GM18907 (cell line): ENCODE data around the gene FOLR3.
"Not testable (repeated sequence)": the region's sequence is repeated elsewhere in the genome, so short reads cannot be mapped to it uniquely, and the experiment has no call there.

ENCODE experiments used
- ATAC-seq: cut with Tn5 transposase; IDR thresholded peaks from one replicate; pipeline ENCODE4 v1.9.1; 2021; ENCODE audit warnings: mild to moderate bottlenecking, moderate library complexity; ENCODE audit not compliant: unreplicated experiment

FOLR3 gene

GRCh38 chr11:72123117-72123653, 12.3 kb upstream of the FOLR3 start:
- no peak for ATAC-seq

- ATAC-seq: no peak
Observed at GRCh38 chr11:72124046-72124445, 11.5 kb upstream of the FOLR3 start.

- no peak for ATAC-seq
Observed at GRCh38 chr11:72125956-72126355, 9.6 kb upstream of the FOLR3 start.

DNA sequence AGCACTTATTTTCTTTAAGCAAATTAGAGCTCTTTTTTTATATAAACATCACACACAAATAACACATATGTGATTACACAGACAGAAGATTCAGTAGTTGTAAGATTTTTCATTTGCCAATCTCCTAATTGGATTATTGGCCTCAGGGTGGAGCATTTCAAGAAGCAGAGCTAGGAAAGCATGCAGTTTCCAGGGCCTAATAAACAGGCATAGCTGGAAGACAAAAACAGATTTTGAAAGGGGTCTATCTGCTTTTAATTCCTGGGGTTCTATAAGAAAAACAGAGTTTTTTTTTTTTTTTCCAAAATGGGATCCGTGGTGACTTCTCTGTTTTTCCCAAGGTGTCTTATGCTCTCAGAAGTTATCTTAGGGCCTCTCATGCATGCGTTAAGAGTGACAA, 7.6 kb upstream of the FOLR3 start:
- no peak for ATAC-seq

- ATAC-seq: no peak
Observed at GRCh38 chr11:72129381-72129780, 6.1 kb upstream of the FOLR3 start.

DNA sequence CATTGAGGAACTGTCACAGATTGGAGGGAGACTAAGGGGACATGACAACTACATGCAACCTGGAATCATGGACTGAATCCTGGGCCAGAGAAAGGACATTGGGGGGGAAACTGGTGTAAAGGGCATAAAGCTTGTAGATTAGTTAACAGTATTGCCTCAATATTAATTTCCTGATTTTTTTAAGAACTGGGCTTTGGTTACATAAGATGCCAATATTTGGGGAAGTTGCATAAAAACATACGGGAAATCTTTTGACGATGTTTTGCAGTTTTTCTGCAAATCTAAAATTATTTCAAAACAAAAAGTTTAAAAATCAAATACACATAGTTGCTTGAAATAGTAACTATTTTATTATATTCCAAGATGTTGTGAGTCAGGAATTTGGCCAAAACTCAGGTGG, 2.9 kb upstream of the FOLR3 start:
- no peak for ATAC-seq

DNA sequence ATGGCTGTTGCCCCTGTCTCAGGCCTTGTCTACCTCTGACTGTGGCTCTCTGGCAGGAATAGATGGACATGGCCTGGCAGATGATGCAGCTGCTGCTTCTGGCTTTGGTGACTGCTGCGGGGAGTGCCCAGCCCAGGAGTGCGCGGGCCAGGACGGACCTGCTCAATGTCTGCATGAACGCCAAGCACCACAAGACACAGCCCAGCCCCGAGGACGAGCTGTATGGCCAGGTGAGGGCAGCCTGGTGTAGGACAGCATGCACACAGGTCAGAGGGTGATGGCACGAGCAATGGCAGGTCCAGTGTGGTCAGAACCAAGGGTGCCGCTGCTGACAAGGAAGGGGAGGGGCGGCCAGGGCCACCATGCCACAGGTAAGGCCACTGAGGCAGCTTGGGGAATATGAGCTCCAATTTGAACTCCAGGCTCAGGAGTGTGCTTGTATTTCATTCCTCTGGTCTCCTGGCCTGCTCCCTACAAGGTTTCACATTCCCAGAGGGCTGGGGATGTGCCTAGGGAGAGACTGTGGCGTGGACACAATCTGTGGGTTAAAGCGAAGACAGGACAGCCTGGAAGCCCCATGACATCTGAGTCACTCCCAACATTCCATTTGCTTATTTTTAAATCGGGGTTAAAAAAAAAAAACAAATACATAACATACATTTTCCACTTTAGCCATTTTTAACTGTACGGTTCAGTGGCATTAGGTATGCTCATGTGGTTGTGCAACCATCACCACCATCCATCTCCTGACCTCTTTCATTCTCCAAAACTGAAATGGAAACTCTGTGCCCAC, 562 bp downstream of the FOLR3 start:
- no peak for ATAC-seq

DNA sequence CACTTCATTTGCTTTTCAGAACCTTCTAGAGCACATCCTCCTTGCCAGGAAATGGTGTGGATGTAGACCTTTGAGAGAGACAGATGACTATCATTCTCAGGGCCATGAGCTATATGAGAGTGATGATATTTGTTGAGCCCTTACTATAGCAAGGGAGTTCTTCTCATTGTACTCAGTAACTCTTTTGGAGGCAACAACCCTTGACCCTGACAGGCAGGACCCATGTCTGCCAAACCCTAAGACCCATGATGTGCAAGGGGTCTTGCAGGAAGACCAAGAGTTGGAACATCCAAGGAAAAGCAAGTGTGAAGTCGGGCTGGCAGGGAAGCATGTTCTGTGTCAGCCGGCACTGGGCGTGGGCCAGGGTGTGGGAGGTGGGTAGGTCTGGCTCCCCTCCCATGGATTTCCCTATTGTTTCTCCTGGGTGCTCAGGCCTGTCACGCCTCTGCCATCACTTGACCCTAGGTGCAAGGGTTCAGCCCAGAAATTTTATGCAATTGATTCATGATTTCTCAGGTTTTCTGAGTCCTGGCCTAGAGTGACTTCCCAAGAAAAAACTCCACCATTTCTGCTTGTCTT, 1.2 kb downstream of the FOLR3 start:
- no peak for ATAC-seq

- ATAC-seq: no peak
Observed at GRCh38 chr11:72138821-72139390, 3.4 kb downstream of the FOLR3 start.

DNA sequence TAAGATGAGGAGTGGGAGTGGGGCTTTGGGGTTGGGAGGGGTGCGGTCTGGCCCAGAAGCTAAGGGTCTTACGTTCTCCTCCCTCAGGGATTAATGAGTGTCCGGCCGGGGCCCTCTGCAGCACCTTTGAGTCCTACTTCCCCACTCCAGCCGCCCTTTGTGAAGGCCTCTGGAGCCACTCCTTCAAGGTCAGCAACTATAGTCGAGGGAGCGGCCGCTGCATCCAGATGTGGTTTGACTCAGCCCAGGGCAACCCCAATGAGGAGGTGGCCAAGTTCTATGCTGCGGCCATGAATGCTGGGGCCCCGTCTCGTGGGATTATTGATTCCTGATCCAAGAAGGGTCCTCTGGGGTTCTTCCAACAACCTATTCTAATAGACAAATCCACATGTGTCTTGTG, 4.0 kb downstream of the FOLR3 start:
- ATAC-seq: no peak

- no peak for ATAC-seq
Observed at GRCh38 chr11:72140661-72141060, 5.1 kb downstream of the FOLR3 start.

GRCh38 chr11:72141066-72141465, 5.5 kb downstream of the FOLR3 start:
- no peak for ATAC-seq

DNA sequence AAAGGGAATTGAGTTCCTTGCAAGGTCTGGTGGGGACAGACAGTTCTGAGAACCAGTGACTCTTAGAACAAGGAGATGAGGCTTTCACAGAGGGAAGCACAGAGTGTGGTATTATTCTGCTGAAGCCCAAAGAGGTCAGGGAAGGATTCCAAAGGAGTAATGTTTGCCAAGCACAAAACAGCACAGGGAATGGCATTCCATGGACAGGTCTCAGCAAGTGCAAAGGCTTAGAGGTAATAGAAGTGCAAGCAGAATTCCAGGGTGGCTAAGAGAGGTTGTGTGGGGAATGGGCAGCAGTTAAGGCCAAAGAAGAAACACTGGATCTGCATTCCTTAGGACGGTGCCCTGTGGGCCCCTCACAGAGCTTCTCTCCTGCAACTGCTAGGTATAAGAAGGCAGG, 6.6 kb downstream of the FOLR3 start:
- not testable (repeated sequence) for ATAC-seq

DNA sequence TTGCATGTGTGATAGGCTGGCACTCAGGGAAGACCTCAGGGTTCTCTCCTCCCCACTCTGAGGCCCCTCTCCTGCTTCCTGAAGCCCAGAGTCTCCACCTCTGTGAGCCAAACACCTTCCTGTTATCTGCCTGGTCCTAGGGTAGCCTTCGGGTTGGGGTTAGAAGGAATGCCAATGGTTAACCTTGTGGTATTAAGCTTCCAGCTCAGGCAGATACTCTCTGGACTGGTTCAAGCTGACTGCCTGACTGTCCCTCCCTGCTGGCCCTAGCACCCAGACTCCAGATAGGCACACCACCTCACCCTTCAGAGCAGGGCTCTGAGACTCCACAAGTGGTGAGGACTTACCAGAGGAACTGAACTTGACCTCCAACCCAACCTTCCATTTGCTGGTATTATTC, 7.0 kb downstream of the FOLR3 start:
- not testable (repeated sequence) for ATAC-seq

GRCh38 chr11:72144807-72145565, 9.5 kb downstream of the FOLR3 start:
- ATAC-seq: no peak

DNA sequence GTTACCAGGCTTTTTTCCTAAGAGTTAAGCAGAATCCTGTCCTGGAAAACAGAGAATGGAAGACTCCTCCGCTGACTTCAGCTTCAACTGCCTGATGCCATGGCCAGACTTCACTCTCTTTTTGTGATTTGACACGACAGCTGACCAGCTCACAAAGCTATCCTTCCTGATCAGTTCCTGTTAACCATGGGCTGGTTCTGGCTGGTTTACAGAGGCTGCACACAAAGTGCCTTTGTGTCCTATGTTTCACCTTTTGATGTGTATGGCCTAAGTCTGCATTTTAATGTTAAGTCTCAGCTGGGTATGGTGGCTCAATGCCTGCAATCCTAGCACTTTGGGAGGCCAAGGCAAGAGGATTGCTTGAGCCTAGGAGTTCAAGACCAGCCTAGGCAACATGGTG, 11.1 kb downstream of the FOLR3 start:
- no peak for ATAC-seq

DNA sequence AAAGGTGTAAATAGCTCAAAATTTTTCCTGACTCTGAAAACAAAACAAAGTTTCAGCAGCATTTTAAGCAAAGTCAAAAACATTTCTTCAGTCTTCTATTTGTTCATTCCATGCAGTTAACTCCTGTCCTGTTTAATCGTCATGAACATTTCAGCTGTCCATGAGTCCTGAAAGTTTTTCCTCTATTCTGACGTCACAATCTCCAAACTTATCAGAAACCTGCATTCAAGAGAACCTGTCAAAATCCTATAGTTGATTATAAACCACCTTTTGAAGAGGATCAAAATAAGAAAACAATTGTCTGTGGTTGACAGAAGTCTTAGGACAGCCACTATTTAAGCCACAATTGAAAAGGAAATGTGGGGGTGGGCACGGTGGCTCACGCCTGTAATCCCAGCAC, 15.4 kb downstream of the FOLR3 start:
- ATAC-seq: no peak

- not testable (repeated sequence) for ATAC-seq
Observed at GRCh38 chr11:72153874-72154273, 18.3 kb downstream of the FOLR3 start.

DNA sequence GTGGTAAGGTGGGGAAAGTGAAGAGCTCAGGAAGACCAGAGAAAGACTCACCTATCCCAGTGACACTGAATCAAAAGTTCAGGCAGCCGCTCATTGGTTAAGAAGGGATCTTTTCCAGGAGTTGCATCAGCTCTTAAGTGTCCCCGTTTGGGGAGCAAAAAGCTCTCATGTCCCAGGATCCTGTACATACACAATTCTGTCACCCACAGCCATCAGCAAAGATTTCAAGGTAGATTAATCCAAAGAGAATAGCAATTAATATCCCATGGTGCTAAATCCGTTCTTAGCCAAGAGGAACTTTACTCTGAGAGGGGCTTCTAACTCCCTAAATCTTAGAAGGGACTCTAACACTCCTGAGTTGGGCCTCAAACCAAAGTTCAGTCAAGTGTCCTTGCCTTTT, 19.3 kb downstream of the FOLR3 start:
- no peak for ATAC-seq

DNA sequence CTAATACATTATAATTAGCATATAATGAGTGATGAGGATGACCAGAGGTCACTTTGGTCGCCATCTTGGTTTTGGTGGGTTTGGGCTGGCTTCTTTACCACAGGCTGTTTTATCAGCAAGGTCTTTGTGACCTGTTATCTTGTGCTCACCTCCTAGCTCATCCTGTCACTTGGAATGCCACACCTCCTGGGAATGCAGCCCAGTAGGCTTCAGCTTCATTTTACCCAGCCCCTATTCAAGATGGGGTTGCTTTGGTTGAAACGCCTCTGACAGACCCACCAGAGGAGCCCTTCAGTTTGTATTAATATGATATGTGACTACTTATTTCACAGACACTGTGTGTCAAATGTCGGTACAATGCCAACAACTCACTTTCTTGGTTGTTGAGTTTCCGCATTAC, 20.2 kb downstream of the FOLR3 start:
- ATAC-seq: no peak

GRCh38 chr11:72157131-72157530, 21.6 kb downstream of the FOLR3 start:
- no peak for ATAC-seq
